ENCODE measurements around the gene ARTN.

ARTN gene

DNA sequence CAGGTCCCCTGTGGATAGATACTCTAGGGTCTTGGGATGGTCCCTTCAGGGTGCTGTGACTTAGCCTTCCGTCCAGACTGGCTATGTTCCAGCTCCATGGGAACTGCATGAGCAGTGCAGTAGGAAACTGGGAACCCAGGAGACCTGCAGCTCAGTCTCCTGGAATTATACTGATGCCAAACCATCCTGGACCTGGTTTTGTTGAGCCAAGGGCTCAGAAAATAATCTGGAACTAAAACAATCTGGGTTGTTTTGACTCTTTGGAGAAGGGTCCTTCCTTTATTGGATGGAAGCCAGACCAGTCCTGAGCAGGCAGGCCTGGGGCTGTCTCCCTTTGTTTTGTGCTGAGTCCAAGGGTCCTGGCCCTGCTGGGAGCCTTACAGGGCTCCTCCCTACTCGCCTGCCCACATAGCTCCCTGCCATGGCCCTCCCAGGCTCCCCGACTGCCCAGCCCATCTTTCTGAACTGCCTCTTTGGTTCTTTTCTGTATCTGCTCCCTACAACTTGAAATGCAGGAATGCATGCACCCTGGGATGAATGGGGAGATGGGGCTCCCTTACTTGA is 14.4 kb downstream of the ARTN start:
- TF ChIP-seq, protein P1, sequence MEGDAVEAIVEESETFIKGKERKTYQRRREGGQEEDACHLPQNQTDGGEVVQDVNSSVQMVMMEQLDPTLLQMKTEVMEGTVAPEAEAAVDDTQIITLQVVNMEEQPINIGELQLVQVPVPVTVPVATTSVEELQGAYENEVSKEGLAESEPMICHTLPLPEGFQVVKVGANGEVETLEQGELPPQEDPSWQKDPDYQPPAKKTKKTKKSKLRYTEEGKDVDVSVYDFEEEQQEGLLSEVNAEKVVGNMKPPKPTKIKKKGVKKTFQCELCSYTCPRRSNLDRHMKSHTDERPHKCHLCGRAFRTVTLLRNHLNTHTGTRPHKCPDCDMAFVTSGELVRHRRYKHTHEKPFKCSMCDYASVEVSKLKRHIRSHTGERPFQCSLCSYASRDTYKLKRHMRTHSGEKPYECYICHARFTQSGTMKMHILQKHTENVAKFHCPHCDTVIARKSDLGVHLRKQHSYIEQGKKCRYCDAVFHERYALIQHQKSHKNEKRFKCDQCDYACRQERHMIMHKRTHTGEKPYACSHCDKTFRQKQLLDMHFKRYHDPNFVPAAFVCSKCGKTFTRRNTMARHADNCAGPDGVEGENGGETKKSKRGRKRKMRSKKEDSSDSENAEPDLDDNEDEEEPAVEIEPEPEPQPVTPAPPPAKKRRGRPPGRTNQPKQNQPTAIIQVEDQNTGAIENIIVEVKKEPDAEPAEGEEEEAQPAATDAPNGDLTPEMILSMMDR (IDR thresholded peaks at IDR 0.05; ENCODE audit: low read depth, low read length): no peak
- H3K4me3 ChIP-seq (ENCODE audit: low read depth, low read length): peak overlapping the region; percentile 88

DNA sequence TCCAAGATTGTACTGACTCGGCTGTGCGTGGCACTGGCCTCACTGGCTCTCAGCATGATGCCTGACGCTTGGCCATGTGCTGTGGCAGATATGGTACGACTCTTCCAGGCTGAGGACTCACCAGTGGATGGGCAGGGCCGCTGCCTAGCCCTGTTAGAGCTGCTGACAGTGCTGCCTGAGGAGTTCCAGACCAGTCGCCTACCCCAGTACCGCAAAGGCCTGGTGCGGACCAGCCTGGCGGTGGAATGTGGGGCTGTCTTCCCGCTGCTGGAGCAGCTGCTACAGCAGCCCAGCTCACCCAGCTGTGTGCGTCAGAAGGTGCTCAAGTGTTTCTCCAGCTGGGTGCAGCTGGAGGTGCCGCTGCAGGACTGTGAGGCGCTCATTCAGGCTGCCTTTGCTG is 16.1 kb downstream of the ARTN start:
- TF ChIP-seq, protein P1 (IDR thresholded peaks at IDR 0.05; ENCODE audit: low read depth, low read length): no peak

GRCh38 chr1:43951021-43951985 is 17.7 kb downstream of the ARTN start:
- no peak overlapping the region for H3K4me3 ChIP-seq (ENCODE audit: low read depth, low read length)
- TF ChIP-seq, protein P1 (IDR thresholded peaks at IDR 0.05; ENCODE audit: low read depth, low read length): no peak

More for the DNA sequence above, 16.1 kb downstream of the ARTN start:
- no peak overlapping the region for H3K4me3 ChIP-seq (ENCODE audit: low read depth, low read length)

DNA sequence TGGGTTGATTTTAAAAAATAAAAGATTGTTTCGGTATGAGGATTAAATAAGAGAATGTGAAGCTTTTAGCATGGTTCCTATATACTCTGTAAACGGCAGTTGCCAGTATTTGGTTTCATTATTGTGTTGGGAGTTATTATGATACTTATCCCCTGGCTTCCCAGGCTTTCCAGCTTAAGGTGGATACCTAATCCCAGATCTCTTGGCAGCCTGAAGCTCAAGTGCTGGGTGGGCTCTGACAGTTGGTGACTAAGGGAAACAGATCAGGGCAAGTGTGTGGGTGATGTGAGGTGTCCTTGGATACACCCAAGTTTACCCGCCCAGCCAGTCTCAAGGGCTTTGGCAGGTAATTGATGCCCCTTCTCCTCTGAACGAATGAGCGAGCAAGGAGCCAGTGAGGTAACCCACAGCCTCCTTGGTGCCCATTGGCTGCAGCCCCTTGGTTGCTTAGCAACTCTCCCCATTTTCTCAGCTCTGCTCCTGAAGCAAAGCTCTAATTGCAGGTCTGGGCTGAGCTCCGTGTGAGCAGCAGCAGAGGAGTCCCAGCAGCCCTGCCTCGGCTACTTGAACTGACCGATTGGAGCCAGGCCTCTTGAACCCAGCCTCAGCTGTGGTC is 19.2 kb downstream of the ARTN start:
- no peak overlapping the region for H3K4me3 ChIP-seq (ENCODE audit: low read depth, low read length)
- TF ChIP-seq, protein P1 (IDR thresholded peaks at IDR 0.05; ENCODE audit: low read depth, low read length): no peak

DNA sequence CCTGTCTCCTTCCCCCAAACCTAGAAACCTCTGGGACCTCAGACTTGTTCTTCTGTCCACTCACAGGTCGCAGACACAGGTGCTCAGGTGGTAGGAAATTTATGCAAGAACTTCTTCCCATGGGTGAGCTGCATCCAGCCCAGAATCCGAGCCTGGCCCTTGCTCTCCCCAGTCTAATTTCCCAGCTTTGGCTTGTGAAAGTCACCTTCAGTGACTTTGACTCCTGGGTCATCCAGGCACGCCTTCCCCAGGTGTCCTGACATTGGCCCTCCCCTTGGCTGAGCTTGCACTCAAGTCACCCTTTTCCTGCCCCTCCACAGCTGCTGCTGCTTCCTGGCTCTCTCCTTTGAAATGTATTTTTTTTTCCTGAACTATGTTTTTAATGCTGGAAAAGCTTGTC is 19.8 kb downstream of the ARTN start:
- no peak overlapping the region for H3K4me3 ChIP-seq (ENCODE audit: low read depth, low read length)
- TF ChIP-seq, protein P1 (IDR thresholded peaks at IDR 0.05; ENCODE audit: low read depth, low read length): no peak

DNA sequence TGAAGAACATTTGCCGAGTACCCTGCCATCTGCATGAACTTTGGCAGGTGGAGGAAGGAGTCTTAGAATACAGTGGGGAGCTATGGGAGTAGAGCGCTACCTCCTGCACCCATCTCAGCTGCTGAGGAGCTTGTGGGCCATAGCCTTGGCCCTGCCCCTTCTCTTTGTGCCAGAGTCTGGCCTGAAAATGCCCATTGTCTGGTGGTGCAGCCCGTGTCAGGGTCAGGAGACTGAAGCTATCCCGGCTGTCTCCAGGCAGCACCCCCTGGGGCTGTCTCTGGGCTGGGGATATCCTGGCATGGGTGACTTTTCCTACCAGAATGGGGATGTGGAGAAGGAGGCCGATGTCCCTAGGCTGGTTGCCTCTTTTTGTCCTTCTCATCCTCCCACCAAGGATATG is 20.4 kb downstream of the ARTN start:
- H3K4me3 ChIP-seq (ENCODE audit: low read depth, low read length): no peak overlapping the region
- TF ChIP-seq, protein P1 (IDR thresholded peaks at IDR 0.05; ENCODE audit: low read depth, low read length): no peak

- no peak overlapping the region for H3K4me3 ChIP-seq (ENCODE audit: low read depth, low read length)
- TF ChIP-seq, protein P1 (IDR thresholded peaks at IDR 0.05; ENCODE audit: low read depth, low read length): no peak
Observed at GRCh38 chr1:43956234-43956633, 22.6 kb downstream of the ARTN start.

Measured in WI38 (cell line).